ENCODE data around the gene ELP4.

The ELP4 gene

DNA sequence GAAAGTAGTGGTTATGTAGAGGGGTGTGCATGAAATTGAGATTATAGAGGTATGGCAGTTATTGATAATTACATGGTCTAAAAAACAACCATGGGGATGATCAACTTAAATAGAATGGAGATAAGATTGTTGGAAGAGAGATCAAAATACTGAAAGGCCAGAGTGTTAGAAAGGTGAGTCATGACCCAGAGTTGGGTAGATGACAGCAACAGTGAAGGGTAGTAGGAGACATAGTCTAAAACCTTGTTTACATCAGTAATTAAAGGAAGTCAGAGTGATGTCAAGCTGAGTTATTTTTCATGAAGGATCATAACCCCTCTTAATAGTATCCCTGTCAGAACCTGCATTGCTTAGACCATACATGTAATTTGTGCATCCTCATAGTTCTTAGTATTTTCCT, 110.9 kb downstream of the ELP4 start:
- TF ChIP-seq, protein P1, sequence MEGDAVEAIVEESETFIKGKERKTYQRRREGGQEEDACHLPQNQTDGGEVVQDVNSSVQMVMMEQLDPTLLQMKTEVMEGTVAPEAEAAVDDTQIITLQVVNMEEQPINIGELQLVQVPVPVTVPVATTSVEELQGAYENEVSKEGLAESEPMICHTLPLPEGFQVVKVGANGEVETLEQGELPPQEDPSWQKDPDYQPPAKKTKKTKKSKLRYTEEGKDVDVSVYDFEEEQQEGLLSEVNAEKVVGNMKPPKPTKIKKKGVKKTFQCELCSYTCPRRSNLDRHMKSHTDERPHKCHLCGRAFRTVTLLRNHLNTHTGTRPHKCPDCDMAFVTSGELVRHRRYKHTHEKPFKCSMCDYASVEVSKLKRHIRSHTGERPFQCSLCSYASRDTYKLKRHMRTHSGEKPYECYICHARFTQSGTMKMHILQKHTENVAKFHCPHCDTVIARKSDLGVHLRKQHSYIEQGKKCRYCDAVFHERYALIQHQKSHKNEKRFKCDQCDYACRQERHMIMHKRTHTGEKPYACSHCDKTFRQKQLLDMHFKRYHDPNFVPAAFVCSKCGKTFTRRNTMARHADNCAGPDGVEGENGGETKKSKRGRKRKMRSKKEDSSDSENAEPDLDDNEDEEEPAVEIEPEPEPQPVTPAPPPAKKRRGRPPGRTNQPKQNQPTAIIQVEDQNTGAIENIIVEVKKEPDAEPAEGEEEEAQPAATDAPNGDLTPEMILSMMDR (conservative IDR thresholded peaks at IDR 0.05): no peak
- H3K27ac ChIP-seq: no peak overlapping the region

DNA sequence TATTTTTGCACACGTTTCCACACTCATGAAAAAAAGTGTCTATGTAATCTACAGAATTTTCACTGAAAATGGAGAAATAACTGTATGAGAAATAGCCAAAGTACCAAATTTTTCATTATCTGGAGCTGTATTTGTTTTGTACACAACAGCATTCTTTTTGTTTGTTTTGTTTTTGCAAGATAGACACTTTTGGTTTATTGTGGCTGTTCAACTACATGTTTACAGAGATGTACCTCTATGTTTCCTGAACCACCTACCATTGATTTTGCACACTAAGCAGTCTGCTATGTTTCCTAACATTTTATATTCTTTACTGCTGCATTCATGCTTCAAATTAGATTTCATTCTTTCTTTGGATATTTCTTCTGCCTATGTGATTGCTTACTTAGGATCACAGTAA, 116.3 kb downstream of the ELP4 start:
- TF ChIP-seq, protein P1 (conservative IDR thresholded peaks at IDR 0.05): no peak

DNA sequence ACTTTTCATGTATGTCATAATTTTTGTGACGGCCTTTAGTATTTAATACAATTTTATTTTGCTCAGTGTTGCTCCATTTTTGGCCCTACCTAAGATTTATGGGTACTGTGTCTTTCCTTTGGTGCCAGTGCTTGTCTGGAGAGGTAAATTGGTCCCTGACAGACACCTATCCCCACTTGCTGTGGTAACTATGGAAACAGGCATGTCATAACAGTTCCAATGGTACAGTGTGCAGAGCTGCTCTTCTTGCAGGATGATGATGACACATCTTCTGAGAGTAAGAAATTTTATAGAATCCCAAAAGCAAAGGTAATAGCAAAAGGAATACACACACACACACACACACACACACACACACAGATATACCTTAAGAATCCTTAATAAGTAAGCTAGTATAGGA, 118.5 kb downstream of the ELP4 start:
- TF ChIP-seq, protein P1 (conservative IDR thresholded peaks at IDR 0.05): no peak
- H3K27ac ChIP-seq: no peak overlapping the region

More for the DNA sequence above, 116.3 kb downstream of the ELP4 start:
- no peak overlapping the region for H3K27ac ChIP-seq

DNA sequence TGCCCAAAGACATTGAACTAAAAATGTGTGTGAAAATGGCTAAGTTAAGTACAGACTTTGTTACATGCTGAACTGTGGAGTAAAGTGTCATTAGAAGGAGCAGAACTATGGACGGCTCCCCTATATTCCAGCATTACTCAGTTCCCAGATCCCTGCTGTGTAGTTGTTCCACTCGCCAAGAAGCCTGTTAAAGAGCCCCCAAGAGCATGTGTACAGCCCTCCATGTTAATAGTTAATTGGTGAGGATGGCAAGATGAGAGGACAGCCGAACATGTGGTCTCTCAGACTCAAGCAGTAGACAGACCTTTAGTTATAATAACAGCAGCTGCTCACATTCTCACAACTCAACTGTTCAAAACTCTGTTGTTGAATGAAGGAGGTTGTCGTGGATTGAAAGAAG, 127.4 kb downstream of the ELP4 start:
- TF ChIP-seq, protein P1 (conservative IDR thresholded peaks at IDR 0.05): no peak
- no peak overlapping the region for H3K27ac ChIP-seq

DNA sequence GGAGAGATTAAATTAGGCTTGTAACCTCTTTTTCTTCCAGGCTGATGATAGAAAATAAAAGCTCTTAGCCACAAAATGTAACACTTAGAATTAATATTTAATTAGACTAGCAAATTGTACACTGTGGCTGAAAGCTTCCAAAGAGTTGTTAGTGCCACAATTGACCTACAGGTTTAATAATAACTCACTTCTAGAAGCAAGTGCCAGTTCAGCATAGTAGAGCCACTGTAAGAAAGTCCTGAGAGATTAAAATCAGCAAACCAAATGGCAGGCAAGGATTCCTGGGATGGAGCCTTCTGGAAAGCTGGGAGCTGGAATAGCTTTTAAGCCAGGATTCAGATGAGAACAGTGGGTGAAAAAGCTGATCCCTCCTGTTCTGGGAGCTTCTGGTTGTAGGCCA, 131.0 kb downstream of the ELP4 start:
- no peak overlapping the region for H3K27ac ChIP-seq
- TF ChIP-seq, protein P1 (conservative IDR thresholded peaks at IDR 0.05): no peak

DNA sequence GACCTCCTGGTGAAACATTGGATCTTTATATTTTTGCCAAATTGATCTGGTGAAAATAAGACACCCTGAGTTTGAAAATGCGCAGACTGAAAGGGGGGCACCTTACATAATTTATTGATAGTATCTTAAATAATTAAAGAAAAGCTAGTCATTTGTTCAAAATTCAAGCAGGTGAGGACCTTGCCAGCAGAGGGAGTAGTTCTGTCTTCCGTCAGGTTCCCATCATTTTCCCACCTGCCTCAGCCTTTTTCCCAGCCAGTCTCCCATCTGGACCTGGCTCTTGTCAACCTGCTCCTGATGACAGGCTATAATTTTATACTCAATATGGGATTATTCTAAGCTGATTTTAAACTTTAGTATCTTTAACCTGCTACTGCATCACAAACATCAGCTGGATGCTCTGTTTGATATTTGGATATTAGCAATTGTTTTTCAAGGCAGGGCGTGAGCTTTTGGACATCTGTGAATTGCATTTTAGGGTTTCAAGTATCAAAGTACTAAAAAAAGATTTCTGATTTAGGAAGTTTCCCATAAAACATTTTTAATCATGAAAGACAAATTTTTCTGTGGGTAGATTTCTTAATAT, 132.0 kb downstream of the ELP4 start:
- H3K27ac ChIP-seq: no peak overlapping the region
- TF ChIP-seq, protein P1 (conservative IDR thresholded peaks at IDR 0.05): peak; percentile 85

DNA sequence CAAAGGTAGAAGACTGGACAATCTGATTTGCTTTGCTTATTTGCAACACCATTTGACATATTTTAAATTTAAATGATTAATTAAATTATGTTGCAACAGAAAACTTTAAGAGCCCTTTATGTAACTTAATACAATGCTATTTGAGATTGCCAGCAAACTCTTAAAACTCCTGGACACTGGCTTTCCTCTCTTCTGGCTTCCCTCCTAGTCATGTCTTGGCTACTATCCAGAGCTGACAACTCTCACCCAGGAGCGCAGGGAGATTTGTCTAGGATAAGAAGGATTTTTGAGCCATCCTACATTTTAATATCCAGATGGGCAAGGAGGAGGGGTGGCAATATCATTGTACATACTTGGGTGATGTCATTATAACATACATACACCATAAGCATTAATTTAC, 134.3 kb downstream of the ELP4 start:
- TF ChIP-seq, protein P1 (conservative IDR thresholded peaks at IDR 0.05): no peak
- H3K27ac ChIP-seq: no peak overlapping the region; the same call in 1 of the 2 replicates

Data from VCaP (cell line).